ENCODE measurements around the gene PCBP2. TPM values are rescaled to one million over a fixed set of nuclear protein-coding genes. Genes with fewer than 3 reads are reported as not detected.
A peak's percentile ranks its signal among the peaks of the same experiment; 100 is the strongest.

PCBP2 gene
- polyA plus RNA-seq (2012; rRNA removed): 336 and 368 TPM in 2 replicates
- polyA plus RNA-seq (2012; cell fraction: cytosol; rRNA removed): 425 and 586 TPM in 2 replicates
- polyA plus RNA-seq (2012; cell fraction: nucleus; rRNA removed): 357 and 676 TPM in 2 replicates

GRCh38 chr12:53451661-53452158 lies at the start of gene PCBP2:
TSS of gene PCBP2 (plus strand) at chr12:53452102. CDS start at chr12:53454801, 2,699 bp downstream.
- peak within 1 kb of the TSS; percentile 88 for H3K4me2 ChIP-seq
- peak within 1 kb of the TSS; percentile 95 to 96 for H3K27ac ChIP-seq (ENCODE audit: low read depth in 2 of 2, low read length in 1 of 2)
- H4K20me1 ChIP-seq (ENCODE audit: insufficient read depth): peaks cover 42% of the 10 kb centered on the region
- H3K27me3 ChIP-seq (ENCODE audit: insufficient read depth): no peaks in the 10 kb centered on the region
- peak within 1 kb of the TSS; percentile 80 for H2AFZ ChIP-seq (ENCODE audit: low read depth)
- H3K4me1 ChIP-seq (ENCODE audit: control insufficient read depth in 1 of 2, insufficient read depth in 2 of 2, low read depth in 1 of 2, low read length in 1 of 2): peaks cover 10 to 13% of the 10 kb centered on the region in 2 experiments; a peak in 3 of 4 replicates
- ChIA-PET POLR2A (interaction anchor here (1.0 to 1.5 kb wide), 2 partner anchors 49 to 107 kb away, joined by 3 to 5 read pairs; partner anchors contain the start of gene TARBP2), CTCF (interaction anchor here (0.6 to 2.0 kb wide), 13 partner anchors 11 to 751 kb away, joined by 3 to 13 read pairs (median 6); partner anchors contain the start of genes AAAS, MAP3K12 and PRR13)
- 0% methylated on average over 15 of the region's 32 CpGs for WGBS (ENCODE audit: low lambda C conversion rate)
- H3F3A ChIP-seq (replicated peaks; ENCODE audit: insufficient read depth): peaks cover 14% of the 10 kb centered on the region
- no peaks in the 10 kb centered on the region for H3K9me2 ChIP-seq
- no peaks in the 10 kb centered on the region for H3K9me3 ChIP-seq
- H3K79me2 ChIP-seq (ENCODE audit: insufficient read depth): peaks cover 45% of the 10 kb centered on the region
- H3K9ac ChIP-seq: peak within 1 kb of the TSS; percentile 99
- DNase-seq: peak; percentile 96
- peak within 1 kb of the TSS; percentile 68 to 83 for H3K4me3 ChIP-seq (ENCODE audit: low read depth in 2 of 2, low read length in 1 of 2)
- H3K36me3 ChIP-seq (replicated peaks in 1 of 2; ENCODE audit: control insufficient read depth in 1 of 2, insufficient read depth in 2 of 2, low read length in 1 of 2): peaks cover 33 to 38% of the 10 kb centered on the region in 2 experiments
- no peak for TF ChIP-seq EZH2phosphoT487 (IDR thresholded peaks at IDR 0.05; ENCODE audit: borderline replicate concordance, low read depth)
- peak; percentile 93; the same call in 1 of the 2 replicates for TF ChIP-seq SIN3A (IDR thresholded peaks at IDR 0.05; ENCODE audit: borderline replicate concordance, low read depth, low read length)
- no peak; the same call in none of the 2 replicates for TF ChIP-seq RCOR1 (IDR thresholded peaks at IDR 0.05; ENCODE audit: low read length)
- no peak; the same call in 1 of the 2 replicates for TF ChIP-seq RFX5 (IDR thresholded peaks at IDR 0.05; ENCODE audit: low read length)
- TF ChIP-seq POLR2AphosphoS5 (IDR thresholded peaks at IDR 0.05; ENCODE audit: low read depth, low read length): peak; percentile 74
- peak; percentile 85 for TF ChIP-seq CTCF (IDR thresholded peaks at IDR 0.05)
- TF ChIP-seq PBX3 (IDR thresholded peaks at IDR 0.05): peak; percentile 44; the same call in 1 of the 2 replicates
- peak; percentile 91 for TF ChIP-seq GABPA (IDR thresholded peaks at IDR 0.05; ENCODE audit: low read depth)
- peak; percentile 86; the same call in 1 of the 2 replicates for TF ChIP-seq TAF1 (IDR thresholded peaks at IDR 0.05; ENCODE audit: borderline replicate concordance, low read depth, low read length)
- TF ChIP-seq USF1 (IDR thresholded peaks at IDR 0.05; ENCODE audit: borderline replicate concordance, low read depth): no peak; the same call in 1 of the 2 replicates
- TF ChIP-seq ZBTB33 (IDR thresholded peaks at IDR 0.05; ENCODE audit: borderline replicate concordance, low read depth): no peak; the same call in 1 of the 2 replicates
- TF ChIP-seq YY1 (IDR thresholded peaks at IDR 0.05; ENCODE audit: low read depth): peak; percentile 79; the same call in 1 of the 2 replicates
- no peak for TF ChIP-seq NFIC (IDR thresholded peaks at IDR 0.05; ENCODE audit: borderline replicate concordance)
- 0 out of 2 replicates have a peak, but pooled peaks have one; percentile 5 for TF ChIP-seq FOXM1 (IDR thresholded peaks at IDR 0.05; ENCODE audit: low read depth)
- peak; percentile 91 for TF ChIP-seq CHD2 (IDR thresholded peaks at IDR 0.05; ENCODE audit: low read length, partially characterized antibody)
- TF ChIP-seq MAX (IDR thresholded peaks at IDR 0.05; ENCODE audit: low read depth): peak; percentile 83
- TF ChIP-seq IRF3 (IDR thresholded peaks at IDR 0.05; ENCODE audit: low read depth, low read length): no peak
- TF ChIP-seq RAD21 (IDR thresholded peaks at IDR 0.05; ENCODE audit: low read length): no peak
- TF ChIP-seq NRF1 (IDR thresholded peaks at IDR 0.05; ENCODE audit: low read depth, low read length): peak; percentile 58
- TF ChIP-seq FOSL2 (IDR thresholded peaks at IDR 0.05; ENCODE audit: borderline replicate concordance, low read depth): no peak
- no peak for TF ChIP-seq SMC3 (IDR thresholded peaks at IDR 0.05; ENCODE audit: low read depth, low read length)
- peak; percentile 58; the same call in 1 of the 2 replicates for TF ChIP-seq TCF12 (IDR thresholded peaks at IDR 0.05)
